ENCODE results near the gene TLE1. TPM values are rescaled to one million over a fixed set of nuclear protein-coding genes. Genes with fewer than 3 reads are reported as not detected.

Gene TLE1
- total and polyA plus RNA-seq, 10 of the 15 experiments (the other 5 are each of a cell fraction or from before 2014, with no cell fraction given), result 0.04 to 0.23 (median 0.10) TPM; not detected in 6

DNA sequence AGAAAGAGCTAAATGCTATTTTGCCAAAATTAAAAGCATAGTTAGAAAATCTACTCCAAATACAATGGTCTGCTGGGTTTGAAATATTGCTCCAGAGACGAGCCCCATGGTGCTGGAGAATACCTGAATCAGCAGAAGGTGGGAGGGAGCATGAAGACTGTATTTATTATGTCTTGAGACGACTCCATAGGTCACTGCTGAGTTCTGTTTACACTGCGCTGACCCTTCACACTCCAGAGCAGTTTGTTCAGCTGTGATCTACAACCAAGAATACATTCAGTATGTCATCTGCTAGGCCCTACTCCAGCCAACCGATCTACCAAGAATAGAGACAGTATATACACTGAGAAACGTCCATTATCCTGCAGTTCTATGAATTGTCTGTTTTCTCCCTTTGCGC, 150.5 kb downstream of the TLE1 start:
- no peaks in the 10 kb centered on the region for H4K20me1 ChIP-seq (ENCODE audit: control insufficient read depth, insufficient read depth)
- no peak overlapping the region for H2AFZ ChIP-seq (ENCODE audit: control insufficient read depth, low read depth, low read length)
- no peaks in the 10 kb centered on the region for H3K36me3 ChIP-seq (ENCODE audit: control insufficient read depth in 2 of 2, insufficient read depth in 2 of 2, low read length in 1 of 2)
- no peaks in the 10 kb centered on the region for H3K4me1 ChIP-seq (ENCODE audit: control insufficient read depth, insufficient read depth, low read length)
- no peak for DNase-seq (ENCODE audit: low read depth, low spot score)
- TF ChIP-seq NR2C1 (IDR thresholded peaks at IDR 0.05) (no peak), ZNF687 (IDR thresholded peaks at IDR 0.05) (no peak), BCL11A (IDR thresholded peaks at IDR 0.05; ENCODE audit: low read depth, low read length) (no peak), HDGF (IDR thresholded peaks at IDR 0.05) (no peak), MXI1 (IDR thresholded peaks at IDR 0.05; ENCODE audit: low read depth, low read length) (no peak), POLR2AphosphoS2 (IDR thresholded peaks at IDR 0.05; ENCODE audit: low read depth, low read length) (no peak), SREBF1 (IDR thresholded peaks at IDR 0.05; ENCODE audit: low read length) (no peak), FOS (IDR thresholded peaks at IDR 0.05; ENCODE audit: borderline replicate concordance, extremely low read depth, insufficient read length) (no peak), MYC (IDR thresholded peaks at IDR 0.05; ENCODE audit: insufficient read depth, insufficient read length, insufficient replicate concordance, low read length, severe bottlenecking) (no peak), NKRF (conservative IDR thresholded peaks at IDR 0.05) (no peak), ZNF217 (IDR thresholded peaks at IDR 0.05) (no peak), BMI1 (IDR thresholded peaks at IDR 0.05; ENCODE audit: borderline replicate concordance) (no peak), SMAD5 (IDR thresholded peaks at IDR 0.05; ENCODE audit: low read depth) (no peak), HDAC2 (IDR thresholded peaks at IDR 0.05) (no peak), RBBP5 (conservative IDR thresholded peaks at IDR 0.05) (no peak)
- FAIRE-seq, result no peak
- no peak for ATAC-seq
- in situ Hi-C loops (cut with MboI) (no loop called here), intact Hi-C loops (cut with micrococcal nuclease; ENCODE audit: unreplicated experiment) (no loop called here)
- 37% methylated on average over 6 of the region's 6 CpGs for WGBS (ENCODE audit: insufficient coverage, insufficient replicate concordance, low lambda C conversion rate, missing lambda C conversion rate)
- H3K27me3 ChIP-seq (replicated peaks in 1 of 2; ENCODE audit: control insufficient read depth in 2 of 2, insufficient read depth in 2 of 2, low read length in 1 of 2), result no peaks in the 10 kb centered on the region
- H3K9me3 ChIP-seq (replicated peaks; ENCODE audit: control insufficient read depth, insufficient read depth, low read length), result no peaks in the 10 kb centered on the region
- ChIA-PET POLR2A (no interaction called here), CTCF (no interaction called here), RAD21 (ENCODE audit: unreplicated experiment) (no interaction called here), SMC1A (ENCODE audit: uncharacterized antibody, unreplicated experiment) (no interaction called here)
- H3K4me2 ChIP-seq (ENCODE audit: control insufficient read depth, insufficient read depth), result no peak overlapping the region
- BruUV-seq (replicated peaks), result no TSS peak
- H3K27ac ChIP-seq (ENCODE audit: control insufficient read depth, insufficient read depth), result no peak overlapping the region
- H3K4me3 ChIP-seq, result no peak overlapping the region
- H3K79me2 ChIP-seq (ENCODE audit: control insufficient read depth, insufficient read depth, low read length), result no peaks in the 10 kb centered on the region
- no peak overlapping the region for H3K9ac ChIP-seq (ENCODE audit: control insufficient read depth, insufficient read depth, low read length)

Data from GM12878 (cell line).